Left lung (tissue), 10 donors: ENCODE results near the gene SLC25A51. TPM values are rescaled to one million over a fixed set of nuclear protein-coding genes. Genes with fewer than 3 reads are reported as not detected.

Experiments used
- ATAC-seq: fragments of 200-7000 bp; cut with Tn5 transposase; one replicate; pipeline ENCODE4 v1.9.1; 2020; ENCODE audit warnings: moderate library complexity
- DNase-seq, 4 donors: peaks; one replicate each; pipeline ENCODE4 v3.0.0-alpha.2; 2013 to 2020
- H3K27ac ChIP-seq, 2 donors: fragments of 200-600 bp; sonication (generic) in 1 of 2; one replicate each; pipeline versions ENCODE4 v1.5.0 to v1.8.0; 2020 to 2021
- H3K27me3 ChIP-seq, 2 donors: fragments of 200-600 bp; sonication (generic) in 1 of 2; one replicate each; pipeline versions ENCODE4 v1.5.0 to v1.8.0; 2020 to 2021
- H3K36me3 ChIP-seq, 2 donors: fragments of 200-600 bp; sonication (generic) in 1 of 2; one replicate each; pipeline versions ENCODE4 v1.5.0 to v1.8.0; 2020 to 2021
- H3K4me1 ChIP-seq, 2 donors: fragments of 200-600 bp; one replicate each; pipeline ENCODE4 v1.8.0; 2021
- H3K4me3 ChIP-seq, 2 donors: fragments of 200-600 bp; sonication (generic) in 1 of 2; one replicate each; pipeline versions ENCODE4 v1.5.0 to v1.8.0; 2020 to 2021; ENCODE audit warnings: mild to moderate bottlenecking in 1 of 2
- H3K9me3 ChIP-seq, 2 donors: fragments of 200-600 bp; sonication (generic) in 1 of 2; one replicate each; pipeline versions ENCODE4 v1.5.0 to v1.8.0; 2020 to 2021
- intact Hi-C, 2 donors: fragments of 100-400 bp; cut with DNase I; formaldehyde crosslinking; loops; one replicate each; pipeline versions ENCODE4 v1.11.2 to v1.14.2; 2022
- polyA plus RNA-seq, 6 donors: library from polyadenylated mRNA; unstranded; fragments of 120-200 nt; gene quantifications; one replicate each; pipeline ENCODE4 v1.2.1, GENCODE V29; 2013; ENCODE audit not compliant: insufficient read length in 6 of 6
- total RNA-seq, 2 donors: library from RNA; stranded (reverse); fragmentation: NEBNext Ultra II Directional; extraction: Animal tissue kit (Norgen Biotek cat#: 25700); gene quantifications; one replicate each; pipeline ENCODE4 v1.2.1, GENCODE V29; 2021
- TF ChIP-seq, protein P1 (sequence below), 2 donors: fragments of 200-600 bp; sonication (generic) in 1 of 2; IDR thresholded peaks; one replicate each; pipeline versions ENCODE4 v1.5.0 to v1.8.0; 2021; ENCODE audit warnings: antibody characterized with exemption in 2 of 2
- donor health status: DM: no; HTN: yes; CAD: no.
- donor health status: DM: no; HTN: no; CAD: no.

Gene SLC25A51
- total and polyA plus RNA-seq, 8 donors = 16.3 to 39.9 (median 18.8) TPM

DNA sequence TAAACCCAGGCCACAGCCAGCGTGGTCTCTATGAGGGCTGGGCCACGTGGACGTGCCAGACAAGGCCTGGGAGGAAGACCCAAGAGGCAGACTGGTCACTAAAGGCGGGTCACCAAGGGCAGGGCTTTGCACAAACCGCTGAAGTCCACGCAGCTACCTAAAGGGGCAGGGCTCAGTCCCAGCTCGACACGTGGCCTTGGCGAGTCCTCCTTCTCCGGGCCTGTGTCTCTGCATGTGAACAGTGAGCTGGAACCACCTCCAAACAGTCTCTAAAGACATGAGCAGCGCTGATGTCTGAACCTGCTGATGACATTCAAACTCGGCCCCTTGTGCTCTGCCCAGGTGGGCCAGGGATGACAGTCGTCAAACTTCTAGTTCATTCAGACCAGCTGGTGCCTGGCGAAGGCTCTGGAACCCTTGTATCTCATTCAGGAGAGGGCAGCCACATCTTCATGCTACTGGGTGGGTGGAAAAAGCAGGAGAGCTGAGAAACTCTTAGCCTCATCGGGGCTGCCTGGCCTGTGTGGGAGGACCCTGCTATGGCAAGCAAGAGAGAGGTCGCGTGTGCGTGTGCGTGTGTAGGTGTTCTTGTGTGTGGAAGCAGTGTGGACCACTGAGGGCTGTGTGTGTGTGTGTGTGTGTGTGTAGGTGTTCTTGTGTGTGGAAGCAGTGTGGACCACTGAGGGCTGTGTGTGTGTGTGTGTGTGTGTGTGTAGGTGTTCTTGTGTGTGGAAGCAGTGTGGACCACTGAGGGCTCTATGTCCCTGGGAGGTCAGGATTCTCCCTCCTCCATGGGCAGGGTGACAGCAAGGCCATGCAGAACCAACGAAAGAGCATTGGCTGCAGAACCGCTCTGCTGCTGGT is 14.1 kb upstream of the SLC25A51 start:
- no peaks in the 10 kb centered on the region for H3K27me3 ChIP-seq
- H3K4me3 ChIP-seq = no peak overlapping the region
- TF ChIP-seq, protein P1, sequence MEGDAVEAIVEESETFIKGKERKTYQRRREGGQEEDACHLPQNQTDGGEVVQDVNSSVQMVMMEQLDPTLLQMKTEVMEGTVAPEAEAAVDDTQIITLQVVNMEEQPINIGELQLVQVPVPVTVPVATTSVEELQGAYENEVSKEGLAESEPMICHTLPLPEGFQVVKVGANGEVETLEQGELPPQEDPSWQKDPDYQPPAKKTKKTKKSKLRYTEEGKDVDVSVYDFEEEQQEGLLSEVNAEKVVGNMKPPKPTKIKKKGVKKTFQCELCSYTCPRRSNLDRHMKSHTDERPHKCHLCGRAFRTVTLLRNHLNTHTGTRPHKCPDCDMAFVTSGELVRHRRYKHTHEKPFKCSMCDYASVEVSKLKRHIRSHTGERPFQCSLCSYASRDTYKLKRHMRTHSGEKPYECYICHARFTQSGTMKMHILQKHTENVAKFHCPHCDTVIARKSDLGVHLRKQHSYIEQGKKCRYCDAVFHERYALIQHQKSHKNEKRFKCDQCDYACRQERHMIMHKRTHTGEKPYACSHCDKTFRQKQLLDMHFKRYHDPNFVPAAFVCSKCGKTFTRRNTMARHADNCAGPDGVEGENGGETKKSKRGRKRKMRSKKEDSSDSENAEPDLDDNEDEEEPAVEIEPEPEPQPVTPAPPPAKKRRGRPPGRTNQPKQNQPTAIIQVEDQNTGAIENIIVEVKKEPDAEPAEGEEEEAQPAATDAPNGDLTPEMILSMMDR (IDR thresholded peaks at IDR 0.05) = no peak
- H3K27ac ChIP-seq = peak overlapping the region; percentile 66 to 85
- peaks cover 5 to 21% of the 10 kb centered on the region in 2 donors for H3K4me1 ChIP-seq
- intact Hi-C loops = loop anchor here in 1 of 2 donors (5.0 to 10.0 kb wide), 3 partner anchors 167 to 447 kb away; no protein-coding TSS in a partner anchor
- ATAC-seq (no peak), DNase-seq (peak in 1 of 4 donors; percentile 55)
- H3K9me3 ChIP-seq = no peaks in the 10 kb centered on the region
- peaks cover 0 to 6% of the 10 kb centered on the region in 2 donors for H3K36me3 ChIP-seq

DNA sequence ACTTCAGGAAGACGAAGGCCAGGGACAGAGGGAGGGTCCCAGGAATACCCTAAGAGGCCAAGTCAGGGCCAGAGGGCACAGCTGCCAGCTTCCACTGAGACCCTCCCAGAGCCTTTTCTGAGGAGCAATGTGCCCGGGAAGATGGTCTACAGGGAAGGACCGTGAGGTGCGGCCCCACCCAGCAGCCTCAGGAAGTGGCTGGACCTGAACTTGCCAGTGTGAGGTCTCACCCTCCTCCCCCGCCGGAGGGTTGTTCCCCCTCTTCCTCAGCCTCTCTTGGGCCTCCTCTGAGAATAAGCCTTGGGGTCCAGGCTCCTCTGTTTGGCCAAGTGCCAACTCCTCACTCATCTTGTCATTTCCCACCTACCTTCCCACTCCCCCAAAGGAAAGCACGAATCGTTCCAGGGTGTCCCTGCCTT is 13.4 kb upstream of the SLC25A51 start:
- ATAC-seq = no peak

DNA sequence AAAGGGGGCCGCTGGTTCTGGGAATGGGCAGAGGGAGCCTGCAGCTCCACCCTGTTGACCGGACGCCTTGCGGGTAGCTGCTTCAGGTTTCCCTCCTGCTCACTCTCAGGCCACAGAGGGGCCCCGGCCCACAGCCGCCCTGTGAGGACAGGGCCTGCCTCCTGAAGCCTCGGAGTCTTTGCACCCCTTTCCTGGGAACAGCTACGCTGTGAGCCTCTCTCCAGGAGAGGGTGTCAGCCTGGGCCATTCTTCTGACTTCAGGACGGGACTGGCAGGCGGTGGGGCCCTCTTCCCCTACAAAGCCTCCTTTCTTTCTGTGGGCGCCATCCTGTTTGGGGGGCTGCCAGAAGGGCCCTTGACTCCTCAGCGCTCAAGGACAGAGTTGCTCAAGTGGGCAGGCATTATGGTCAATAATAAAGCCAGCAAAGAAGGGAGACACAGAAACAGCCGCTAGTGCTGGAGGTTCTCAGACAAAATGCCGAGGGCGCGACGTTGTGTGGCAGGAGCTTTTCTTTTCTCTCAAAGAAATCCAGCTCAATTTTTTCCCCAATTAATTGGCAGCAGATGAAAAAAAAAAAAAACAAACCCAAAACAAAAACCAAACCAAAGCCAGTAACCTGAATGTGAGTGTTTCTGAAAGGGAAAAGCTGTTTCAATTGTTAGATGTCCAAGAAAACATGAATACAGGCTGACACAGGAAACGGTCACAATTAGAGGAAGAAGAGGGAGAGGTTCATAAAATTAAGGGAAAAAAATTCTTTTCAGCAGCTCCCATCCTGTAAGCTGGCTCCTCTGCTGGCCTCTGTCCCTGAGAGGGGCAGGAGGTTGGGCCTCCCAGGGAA is 12.8 kb upstream of the SLC25A51 start:
- peak in 3 of 4 donors; percentile 55 to 86 (median 81) for DNase-seq
- peaks cover 5 to 26% of the 10 kb centered on the region in 2 donors for H3K4me1 ChIP-seq
- peak; percentile 4 for ATAC-seq
- no peaks in the 10 kb centered on the region for H3K9me3 ChIP-seq
- peaks cover 0 to 6% of the 10 kb centered on the region in 2 donors for H3K36me3 ChIP-seq
- TF ChIP-seq, protein P1 (IDR thresholded peaks at IDR 0.05) = no peak
- H3K4me3 ChIP-seq = no peak overlapping the region
- intact Hi-C loops = loop anchor here in 1 of 2 donors (5.0 to 10.0 kb wide), 3 partner anchors 168 to 448 kb away; no protein-coding TSS in a partner anchor
- peak overlapping the region; percentile 66 to 85 for H3K27ac ChIP-seq
- no peaks in the 10 kb centered on the region for H3K27me3 ChIP-seq

More for the DNA sequence above, 13.4 kb upstream of the SLC25A51 start:
- no peaks in the 10 kb centered on the region for H3K27me3 ChIP-seq
- no peak overlapping the region for H3K4me3 ChIP-seq
- peaks cover 5 to 21% of the 10 kb centered on the region in 2 donors for H3K4me1 ChIP-seq
- H3K27ac ChIP-seq = peak overlapping the region; percentile 66 to 85
- TF ChIP-seq, protein P1 (IDR thresholded peaks at IDR 0.05) = no peak
- H3K9me3 ChIP-seq = no peaks in the 10 kb centered on the region
- intact Hi-C loops = loop anchor here in 1 of 2 donors (5.0 to 10.0 kb wide), 3 partner anchors 167 to 447 kb away; no protein-coding TSS in a partner anchor
- peak in 1 of 4 donors; percentile 45 for DNase-seq
- peaks cover 0 to 6% of the 10 kb centered on the region in 2 donors for H3K36me3 ChIP-seq

DNA sequence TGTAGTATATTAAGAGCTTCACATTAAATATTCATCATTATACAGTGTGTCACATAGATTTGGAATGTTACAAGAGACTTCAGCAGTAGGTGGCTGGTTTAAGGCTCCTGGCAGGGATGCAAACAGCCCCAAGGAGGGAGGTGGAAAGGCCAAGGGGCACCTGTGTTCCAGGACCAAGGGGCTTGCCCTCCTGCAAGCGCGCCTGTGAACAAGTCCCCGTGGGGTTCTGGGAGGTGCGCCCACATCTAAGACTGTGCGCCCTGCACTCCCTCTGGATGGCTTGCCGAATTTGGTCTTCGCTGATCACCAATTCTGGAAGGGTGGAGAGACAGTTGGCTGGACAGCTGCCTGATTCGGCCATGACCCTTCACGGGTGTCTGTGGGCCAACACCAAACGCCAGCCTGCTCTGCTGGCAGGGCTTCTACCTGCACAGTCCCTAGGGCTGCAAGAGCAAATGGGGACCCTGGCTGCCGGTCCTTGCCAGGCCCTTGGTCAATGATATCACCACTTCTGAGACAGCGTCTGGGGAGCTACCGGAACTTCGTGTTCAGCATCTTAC is 12.1 kb upstream of the SLC25A51 start:
- ATAC-seq (no peak), DNase-seq (no peak)
- Histone ChIP-seq H3K4me3 (no peak overlapping the region), H3K27me3 (no peaks in the 10 kb centered on the region), H3K36me3 (peaks cover 0 to 6% of the 10 kb centered on the region in 2 donors), H3K9me3 (no peaks in the 10 kb centered on the region), H3K4me1 (peaks cover 5 to 31% of the 10 kb centered on the region in 2 donors), H3K27ac (peak overlapping the region; percentile 66 to 85)
- intact Hi-C loops = loop anchor here in 1 of 2 donors (5.0 to 10.0 kb wide), 3 partner anchors 169 to 449 kb away; no protein-coding TSS in a partner anchor
- TF ChIP-seq, protein P1 (IDR thresholded peaks at IDR 0.05) = no peak
